GM23248 (cell line): Measurements from ENCODE around the gene CD83. TPM values are rescaled to one million over a fixed set of nuclear protein-coding genes. Genes with fewer than 3 reads are reported as not detected.

Experiments
- DNase-seq: peaks from one replicate; pipeline ENCODE4 v3.0.0-alpha.2; 2015
- H2AFZ ChIP-seq: fragments of 200-600 bp; sonication (generic); 2 replicates; pipeline ENCODE4 v1.6.1; 2016; ENCODE audit warnings: antibody characterized with exemption
- H3F3A ChIP-seq: fragments of 200-600 bp; sonication (generic); 2 replicates; pipeline ENCODE4 v1.6.1; 2016; ENCODE audit warnings: mild to moderate bottlenecking, antibody characterized with exemption, mixed run types; ENCODE audit not compliant: insufficient read depth
- H3K27ac ChIP-seq: fragments of 200-600 bp; sonication (generic); 2 replicates; pipeline ENCODE4 v1.5.1; 2016; ENCODE audit warnings: mild to moderate bottlenecking
- H3K27me3 ChIP-seq: fragments of 200-600 bp; sonication (generic); replicated peaks from 2 replicates; pipeline ENCODE4 v1.6.1; 2016; ENCODE audit warnings: mild to moderate bottlenecking; ENCODE audit not compliant: insufficient read depth
- H3K36me3 ChIP-seq: fragments of 200-600 bp; sonication (generic); 2 replicates; pipeline ENCODE4 v1.6.1; 2016; ENCODE audit warnings: low read depth, mild to moderate bottlenecking
- H3K4me1 ChIP-seq: fragments of 200-600 bp; sonication (generic); 2 replicates; pipeline ENCODE4 v1.6.1; 2016; ENCODE audit warnings: mild to moderate bottlenecking; ENCODE audit not compliant: insufficient read depth
- H3K4me2 ChIP-seq: fragments of 200-600 bp; sonication (generic); one replicate; pipeline ENCODE4 v1.6.1; 2016; ENCODE audit warnings: mild to moderate bottlenecking; ENCODE audit not compliant: unreplicated experiment
- H3K4me3 ChIP-seq: fragments of 200-600 bp; sonication (generic); 2 replicates; pipeline ENCODE4 v1.5.1; 2016; ENCODE audit warnings: mild to moderate bottlenecking
- H3K79me2 ChIP-seq: fragments of 200-600 bp; sonication (generic); 2 replicates; pipeline ENCODE4 v1.6.1; 2016; ENCODE audit warnings: mild to moderate bottlenecking; ENCODE audit not compliant: insufficient read depth
- H3K9ac ChIP-seq: fragments of 200-600 bp; sonication (generic); 2 replicates; pipeline ENCODE4 v1.6.1; 2016; ENCODE audit warnings: mild to moderate bottlenecking
- H3K9me2 ChIP-seq: fragments of 200-600 bp; sonication (generic); 2 replicates; pipeline ENCODE4 v1.6.1; 2016; ENCODE audit warnings: mixed run types, mild to moderate bottlenecking, moderate library complexity; ENCODE audit not compliant: insufficient read depth
- H3K9me3 ChIP-seq: fragments of 200-600 bp; sonication (generic); one replicate; pipeline ENCODE4 v1.6.1; 2017; ENCODE audit warnings: low read depth
- H4K20me1 ChIP-seq: fragments of 200-600 bp; sonication (generic); 2 replicates; pipeline ENCODE4 v1.6.0; 2016; ENCODE audit not compliant: insufficient read depth
- EZH2 ChIP-seq: fragments of 200-600 bp; sonication (generic); IDR thresholded peaks from 2 replicates; pipeline ENCODE4 v1.6.1; 2018; ENCODE audit warnings: antibody characterized with exemption, mild to moderate bottlenecking; ENCODE audit not compliant: insufficient read depth, poor library complexity, severe bottlenecking
- EZH2phosphoT487 ChIP-seq: fragments of 200-600 bp; sonication (generic); IDR thresholded peaks from 2 replicates; pipeline ENCODE4 v1.6.1; 2018; ENCODE audit warnings: antibody characterized with exemption, moderate library complexity, mild to moderate bottlenecking, low read depth; ENCODE audit not compliant: insufficient read depth
- WGBS, 2 experiments: methylation state at CpG; one replicate each; pipeline ENCODE4 v1.1.6; 2015 to 2017; ENCODE audit warnings: low lambda C conversion rate in 2 of 2, low coverage in 1 of 2; ENCODE audit errors: missing lambda C conversion rate in 2 of 2; 5-methylcytosine and 5-hydroxymethylcytosine counted together
- in situ Hi-C: fragments of 300-500 bp; cut with MboI; formaldehyde crosslinking; loops from 2 replicates; pipeline ENCODE4 v1.15.0; 2020
- polyA plus RNA-seq: library from polyadenylated mRNA; unstranded; fragments of >200 nt; fragmentation: Nextera tagmentation; extraction: Ambion mirVana; gene quantifications from 2 replicates; pipeline ENCODE4 v1.2.1, GENCODE V29; 2016
- total RNA-seq: library from RNA; depleted of rRNA; stranded (reverse); fragments of >200 nt; shearing (Covaris generic); gene quantifications from 2 replicates; pipeline ENCODE4 v1.2.3, GENCODE V29; 2014

CD83 gene
- total and polyA plus RNA-seq, 2 experiments from 2014 or later = 1.2 to 1.5 TPM

DNA sequence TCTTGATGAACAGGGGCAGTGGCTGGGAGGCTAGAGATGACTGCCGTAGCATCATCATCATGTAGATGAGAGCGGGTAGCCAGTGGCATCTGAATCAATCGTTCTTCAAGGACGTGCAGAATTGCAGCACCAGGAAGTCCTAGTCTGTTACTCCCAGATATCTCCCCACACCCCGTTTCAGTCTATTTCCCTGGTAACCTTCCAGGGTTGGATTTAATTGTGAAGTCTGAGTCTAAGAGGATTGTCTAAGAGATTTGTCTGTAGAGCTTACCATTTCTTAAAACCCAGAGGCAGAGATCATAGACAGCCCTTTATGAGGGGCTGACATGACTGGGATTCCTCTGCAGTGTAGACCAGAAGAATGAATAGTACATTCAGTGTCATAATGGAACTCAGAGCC lies 16.6 kb upstream of the CD83 start:
- H3K4me3 ChIP-seq = no peak overlapping the region
- in situ Hi-C loops = no loop called here
- no peak overlapping the region for H3K9ac ChIP-seq
- no peak overlapping the region for H3K4me2 ChIP-seq
- no peak for DNase-seq
- H2AFZ ChIP-seq = no peak overlapping the region
- 78 to 79% methylated on average over 5 of the region's 5 CpGs for WGBS, 2 experiments
- no peaks in the 10 kb centered on the region for H4K20me1 ChIP-seq
- H3K9me3 ChIP-seq = no peaks in the 10 kb centered on the region
- H3K36me3 ChIP-seq = no peaks in the 10 kb centered on the region
- H3K4me1 ChIP-seq = no peaks in the 10 kb centered on the region
- TF ChIP-seq EZH2phosphoT487 = no peak
- TF ChIP-seq EZH2 = no peak
- no peaks in the 10 kb centered on the region for H3K79me2 ChIP-seq
- H3K9me2 ChIP-seq = no peaks in the 10 kb centered on the region
- H3K27ac ChIP-seq = no peak overlapping the region
- no peaks in the 10 kb centered on the region for H3F3A ChIP-seq
- H3K27me3 ChIP-seq = peaks cover 39% of the 10 kb centered on the region

- no peak overlapping the region for H2AFZ ChIP-seq
- no peaks in the 10 kb centered on the region for H3K4me1 ChIP-seq
- no peak overlapping the region for H3K4me3 ChIP-seq
- H3K4me2 ChIP-seq = no peak overlapping the region
- H3K9me2 ChIP-seq = no peaks in the 10 kb centered on the region
- H3K27ac ChIP-seq = no peak overlapping the region
- H3K9ac ChIP-seq = no peak overlapping the region
- in situ Hi-C loops = no loop called here
- H3F3A ChIP-seq = no peaks in the 10 kb centered on the region
- 69 to 82% methylated on average over 3 of the region's 3 CpGs for WGBS, 2 experiments
- no peaks in the 10 kb centered on the region for H4K20me1 ChIP-seq
- H3K79me2 ChIP-seq = no peaks in the 10 kb centered on the region
- DNase-seq = no peak
- H3K27me3 ChIP-seq = peaks cover 39% of the 10 kb centered on the region
- H3K36me3 ChIP-seq = no peaks in the 10 kb centered on the region
- TF ChIP-seq EZH2 (no peak), EZH2phosphoT487 (no peak)
- H3K9me3 ChIP-seq = no peaks in the 10 kb centered on the region
Measured at GRCh38 chr6:14102383-14102782, 15.2 kb upstream of the CD83 start.

DNA sequence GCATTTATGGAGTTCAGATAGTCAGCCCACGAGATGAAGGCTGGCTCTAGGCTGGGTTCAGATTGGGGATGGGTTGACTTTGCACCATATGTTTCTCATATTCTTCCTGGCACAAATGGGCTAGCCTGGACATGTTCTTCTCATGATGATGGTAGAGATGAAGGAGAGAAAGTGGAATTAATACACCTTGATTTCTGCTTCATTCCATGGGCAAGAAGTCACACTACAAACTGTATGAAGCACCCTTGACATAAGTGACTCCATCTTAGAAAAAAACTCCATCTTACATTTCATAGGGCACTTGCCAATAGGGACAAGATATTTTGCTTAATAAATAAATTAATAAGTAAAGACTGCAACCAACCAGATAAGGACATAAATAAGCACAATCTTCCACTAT lies 12.0 kb upstream of the CD83 start:
- Histone ChIP-seq H3K9me3 (no peaks in the 10 kb centered on the region), H2AFZ (no peak overlapping the region; the same call in 1 of the 2 replicates), H3K36me3 (no peaks in the 10 kb centered on the region), H3K9me2 (no peaks in the 10 kb centered on the region), H3K27ac (no peak overlapping the region), H3K9ac (no peak overlapping the region), H4K20me1 (no peaks in the 10 kb centered on the region), H3K4me1 (no peaks in the 10 kb centered on the region), H3K4me3 (no peak overlapping the region), H3K4me2 (no peak overlapping the region), H3F3A (no peaks in the 10 kb centered on the region), H3K79me2 (no peaks in the 10 kb centered on the region), H3K27me3 (peaks cover 58% of the 10 kb centered on the region)
- in situ Hi-C loops = no loop called here
- no peak for TF ChIP-seq EZH2phosphoT487
- TF ChIP-seq EZH2 = no peak
- 0 to 6% methylated on average over 1 of the region's 1 CpG for WGBS, 2 experiments
- no peak for DNase-seq

DNA sequence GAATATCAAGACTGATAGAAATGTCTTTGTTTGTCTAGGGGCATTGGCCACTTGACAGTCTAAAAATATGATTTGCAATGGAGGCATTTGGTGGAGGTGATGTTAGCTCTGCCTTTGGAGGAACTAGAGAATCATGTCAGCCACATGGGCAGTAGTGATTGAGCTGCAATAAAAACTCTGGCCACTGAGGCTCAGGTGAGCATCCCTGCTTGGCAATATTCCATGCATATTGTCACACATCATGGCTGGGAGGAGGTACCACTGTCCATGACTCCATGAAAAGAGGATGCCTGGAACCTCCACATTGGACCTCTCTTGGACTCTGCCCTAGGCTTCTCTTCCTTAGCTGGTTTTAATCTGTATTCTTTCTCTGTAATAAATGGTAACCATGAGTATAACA lies 10.6 kb upstream of the CD83 start:
- H3K27ac ChIP-seq = no peak overlapping the region
- no peak for DNase-seq
- in situ Hi-C loops = no loop called here
- no peak overlapping the region for H3K4me3 ChIP-seq
- TF ChIP-seq EZH2 (no peak), EZH2phosphoT487 (no peak)
- H3K27me3 ChIP-seq = peaks cover 53% of the 10 kb centered on the region
- no peaks in the 10 kb centered on the region for H3F3A ChIP-seq
- no peaks in the 10 kb centered on the region for H3K4me1 ChIP-seq
- no peaks in the 10 kb centered on the region for H3K79me2 ChIP-seq
- no peaks in the 10 kb centered on the region for H3K36me3 ChIP-seq
- no peak overlapping the region for H3K4me2 ChIP-seq
- no peaks in the 10 kb centered on the region for H3K9me2 ChIP-seq
- no peaks in the 10 kb centered on the region for H4K20me1 ChIP-seq
- no peak overlapping the region for H3K9ac ChIP-seq
- H3K9me3 ChIP-seq = no peaks in the 10 kb centered on the region
- H2AFZ ChIP-seq = no peak overlapping the region
